Endothelial cell of umbilical vein (primary cell): Measurements from ENCODE around the gene HSPA12A.

Experiments used
- CTCF ChIP-seq, 2 donors: IDR thresholded peaks; 1 replicate in 1 of 2; 2 replicates in 1 of 2; pipeline ENCODE4 v1.5.1; 2011; ENCODE audit warnings: low read length in 2 of 2, mild to moderate bottlenecking in 2 of 2, moderate library complexity in 2 of 2, control low read depth in 1 of 2, inconsistent platforms in 1 of 2, low read depth in 1 of 2; ENCODE audit not compliant: insufficient read depth in 1 of 2; ENCODE audit errors: extremely low read depth in 1 of 2
- EZH2 ChIP-seq: IDR thresholded peaks from 2 replicates; pipeline ENCODE4 v1.6.1; 2012; ENCODE audit warnings: borderline replicate concordance, low read depth, mild to moderate bottlenecking, moderate library complexity, low read length, inconsistent platforms; ENCODE audit not compliant: severe bottlenecking
- MAX ChIP-seq: IDR thresholded peaks from 2 replicates; pipeline ENCODE4 v1.6.1; 2011; ENCODE audit not compliant: insufficient read depth, insufficient read length
- POLR2A ChIP-seq: IDR thresholded peaks from 2 replicates; pipeline ENCODE4 v1.6.1; 2012; ENCODE audit warnings: low read depth, mild to moderate bottlenecking, control low read depth, low read length

GRCh38 chr10:116672891-116673290, 69.5 kb downstream of the HSPA12A start:
- TF ChIP-seq EZH2: no peak
- TF ChIP-seq CTCF (IDR thresholded peaks at IDR 0.05; ENCODE audit: extremely low read depth in 1 of 2, insufficient read depth in 1 of 2, low read depth in 1 of 2, low read length in 2 of 2): no peak
- no peak for TF ChIP-seq POLR2A
- TF ChIP-seq MAX: no peak
